HepG2 (cell line): ENCODE results near the gene BUB1. TPM values are rescaled to one million over a fixed set of nuclear protein-coding genes. Genes with fewer than 3 reads are reported as not detected.

Experiments
- ATAC-seq: fragments of 200-7000 bp; cut with Tn5 transposase; 3 replicates; pipeline ENCODE4 v1.9.1; 2020; ENCODE audit warnings: mild to moderate bottlenecking, moderate library complexity
- BruUV-seq: library from RNA; stranded (reverse); fragments of 400-500 nt; replicated peaks from 2 replicates; lab custom pipeline; 2021; lab: Mats Ljungman, UMichigan
- CTCF ChIA-PET: fragments of 300-600 bp; formaldehyde crosslinking; extraction: SDS; loops from one replicate; lab custom pipeline; 2021; ENCODE audit warnings: low total read pairs, inconsistent platforms, low intra/inter-chr PET ratio; lab: Yijun Ruan, JAX
- POLR2A ChIA-PET: fragments of 350-600 bp; sonication (Branson Sonifier 250); formaldehyde crosslinking; loops from one replicate; lab custom pipeline; 2020; ENCODE audit warnings: antibody characterized with exemption, inconsistent platforms; lab: Yijun Ruan, JAX
- DNase-seq: peaks from one replicate; pipeline ENCODE4 v3.0.0-alpha.2; 2015; ENCODE audit warnings: low spot score
- FAIRE-seq: peaks from 3 replicates; lab custom pipeline; 2011; peaks lifted over from hg19 to GRCh38; lab: Jason Lieb, UNC
- H2AFZ ChIP-seq: one replicate; pipeline ENCODE4 v1.6.1; 2011; ENCODE audit warnings: low read length, inconsistent platforms
- H3K27ac ChIP-seq: fragments of 300-600 bp; 3 replicates; pipeline ENCODE4 v1.8.0; 2011; ENCODE audit warnings: mixed run types, mild to moderate bottlenecking, mixed read lengths, low read length, inconsistent platforms; ENCODE audit not compliant: insufficient read depth; ENCODE audit errors: extremely low read length
- H3K27me3 ChIP-seq, 2 experiments: fragments of 200-600 bp in 1 of 2; 2 replicates in 1 of 2; 3 replicates in 1 of 2; pipeline versions ENCODE4 v1.6.0 to v1.8.0; 2011; ENCODE audit warnings: low read length in 2 of 2, mild to moderate bottlenecking in 2 of 2, moderate library complexity in 2 of 2, inconsistent platforms in 1 of 2; ENCODE audit not compliant: insufficient read depth in 2 of 2, control insufficient read depth in 1 of 2
- H3K36me3 ChIP-seq, 2 experiments: fragments of 200-600 bp in 1 of 2; replicated peaks in 1 of 2; 2 replicates in 1 of 2; 3 replicates in 1 of 2; pipeline versions ENCODE4 v1.5.1 to v1.8.0; 2011; ENCODE audit warnings: low read length in 2 of 2, inconsistent platforms in 1 of 2; ENCODE audit not compliant: insufficient read depth in 2 of 2, control insufficient read depth in 1 of 2
- H3K4me1 ChIP-seq: 2 replicates; pipeline ENCODE4 v1.5.1; 2012; ENCODE audit warnings: low read length, inconsistent platforms; ENCODE audit not compliant: insufficient read depth
- H3K4me2 ChIP-seq: 2 replicates; pipeline ENCODE4 v1.6.0; 2011; ENCODE audit warnings: low read depth, low read length, inconsistent platforms
- H3K4me3 ChIP-seq, 3 experiments: fragments of 200-600 bp in 1 of 3; sonication (generic), shearing (Covaris generic) in 1 of 3; replicated peaks in 1 of 3; 2 replicates each; pipeline ENCODE4 v1.5.1; 2011 to 2016; ENCODE audit warnings: low read length in 3 of 3, inconsistent platforms in 2 of 3, low read depth in 2 of 3, mild to moderate bottlenecking in 2 of 3, control low read depth in 1 of 3, mixed read lengths in 1 of 3; ENCODE audit not compliant: insufficient read depth in 1 of 3
- H3K79me2 ChIP-seq: one replicate; pipeline ENCODE4 v1.6.1; 2011; ENCODE audit warnings: low read length, inconsistent platforms; ENCODE audit not compliant: insufficient read depth
- H3K9ac ChIP-seq: 2 replicates; pipeline ENCODE4 v1.6.0; 2011; ENCODE audit warnings: mild to moderate bottlenecking, low read depth, low read length, inconsistent platforms; ENCODE audit not compliant: insufficient read depth
- H3K9me3 ChIP-seq: 2 replicates; pipeline ENCODE4 v1.5.1; 2012; ENCODE audit warnings: mild to moderate bottlenecking, low read length
- H4K20me1 ChIP-seq: 2 replicates; pipeline ENCODE4 v1.6.0; 2011; ENCODE audit warnings: inconsistent platforms, mild to moderate bottlenecking, low read length, moderate library complexity; ENCODE audit not compliant: insufficient read depth
- ATF7 ChIP-seq, 2 experiments: fragments of 450-650 bp in 1 of 2; sonication (generic) in 1 of 2; formaldehyde crosslinking in 1 of 2; IDR thresholded peaks; 2 replicates each; pipeline versions ENCODE4 v1.4.0 to v1.6.1; 2016 to 2020; ENCODE audit warnings: antibody characterized with exemption in 1 of 2, mild to moderate bottlenecking in 1 of 2, missing genetic modification reagents in 1 of 2
- ETV6 ChIP-seq: sonication (generic); formaldehyde crosslinking; conservative IDR thresholded peaks from 2 replicates; pipeline ENCODE4 v1.4.0; 2020; ENCODE audit warnings: missing genetic modification reagents
- FOXK2 ChIP-seq: fragments of 450-650 bp; IDR thresholded peaks from 2 replicates; pipeline ENCODE4 v1.6.1; 2016
- KDM3A ChIP-seq: IDR thresholded peaks from 2 replicates; pipeline ENCODE4 v1.6.1; 2018; ENCODE audit warnings: low read depth, missing compliant biosample characterization
- ZFY ChIP-seq: sonication (generic); formaldehyde crosslinking; IDR thresholded peaks from 2 replicates; pipeline ENCODE4 v1.4.0; 2020; ENCODE audit warnings: missing genetic modification reagents
- ZNF382 ChIP-seq: sonication (generic); formaldehyde crosslinking; IDR thresholded peaks from 2 replicates; pipeline ENCODE4 v1.5.0; 2020; ENCODE audit warnings: missing genetic modification reagents, mild to moderate bottlenecking, borderline replicate concordance
- ZSCAN12 ChIP-seq: sonication (generic); formaldehyde crosslinking; IDR thresholded peaks from 2 replicates; pipeline ENCODE4 v1.9.0; 2021; ENCODE audit warnings: mild to moderate bottlenecking, missing genetic modification reagents
- WGBS: methylation state at CpG from one replicate; pipeline ENCODE4 v1.1.6; 2017; ENCODE audit warnings: low lambda C conversion rate; 5-methylcytosine and 5-hydroxymethylcytosine counted together
- in situ Hi-C: cut with HindIII; loops from 2 replicates; pipeline ENCODE4 v1.10.0; 2017; ENCODE audit warnings: low pct_unique_long_range_greater_than_20kb; ENCODE audit not compliant: extremely low pct_ligation_motif_present
- intact Hi-C: fragments of 100-400 bp; cut with micrococcal nuclease; formaldehyde crosslinking; loops from one replicate; pipeline ENCODE4 v1.10.0; 2022; ENCODE audit not compliant: unreplicated experiment
- polyA plus RNA-seq, 8 experiments: library from polyadenylated mRNA; depleted of rRNA in 3 of 8; stranded (reverse) in 7 of 8; unstranded in 1 of 8; fragments of >200 nt; fragmentation: Illumina TruSeq in 4 of 8; extraction: Trizol in 4 of 8; gene quantifications; 2 replicates each; pipeline versions ENCODE4 v1.2.1 to v1.2.3, GENCODE V29; 2011 to 2016; ENCODE audit warnings: low read depth in 4 of 8, missing spikeins in 1 of 8, mixed read lengths in 1 of 8; ENCODE audit not compliant: insufficient read depth in 1 of 8
- total RNA-seq, 5 experiments: library from RNA; depleted of rRNA; stranded (reverse); fragments of >200 nt; fragmentation: Illumina TruSeq; extraction: Trizol; gene quantifications; 2 replicates each; pipeline ENCODE4 v1.2.3, GENCODE V29; 2016; ENCODE audit warnings: low read depth in 1 of 5
- TF ChIP-seq, protein P1 (sequence below): sonication (generic); formaldehyde crosslinking; IDR thresholded peaks from 2 replicates; pipeline ENCODE4 v1.4.0; 2020; ENCODE audit warnings: missing genetic modification reagents

BUB1 gene
- total and polyA plus RNA-seq, 2 of the 13 experiments (the other 11 are each of a cell fraction or from before 2014, with no cell fraction given): 27.8 to 52.6 TPM

GRCh38 chr2:110680709-110681108 is 2.8 kb upstream of the BUB1 start:
- DNase-seq (no peak), FAIRE-seq (no peak), ATAC-seq (no peak)
- CTCF ChIA-PET: no interaction called here
- peaks cover 0 to 30% of the 10 kb centered on the region in 2 experiments; a peak in 3 of 5 replicates for H3K27me3 ChIP-seq
- no peak for TF ChIP-seq ZNF382 (CRISPR knock-in tag)
- no peak for TF ChIP-seq ZSCAN12 (CRISPR knock-in tag)
- TF ChIP-seq KDM3A (CRISPR knock-in tag): no peak
- TF ChIP-seq ETV6: no peak
- TF ChIP-seq ZFY (CRISPR knock-in tag): no peak
- no peak for TF ChIP-seq FOXK2
- TF ChIP-seq, protein P1, sequence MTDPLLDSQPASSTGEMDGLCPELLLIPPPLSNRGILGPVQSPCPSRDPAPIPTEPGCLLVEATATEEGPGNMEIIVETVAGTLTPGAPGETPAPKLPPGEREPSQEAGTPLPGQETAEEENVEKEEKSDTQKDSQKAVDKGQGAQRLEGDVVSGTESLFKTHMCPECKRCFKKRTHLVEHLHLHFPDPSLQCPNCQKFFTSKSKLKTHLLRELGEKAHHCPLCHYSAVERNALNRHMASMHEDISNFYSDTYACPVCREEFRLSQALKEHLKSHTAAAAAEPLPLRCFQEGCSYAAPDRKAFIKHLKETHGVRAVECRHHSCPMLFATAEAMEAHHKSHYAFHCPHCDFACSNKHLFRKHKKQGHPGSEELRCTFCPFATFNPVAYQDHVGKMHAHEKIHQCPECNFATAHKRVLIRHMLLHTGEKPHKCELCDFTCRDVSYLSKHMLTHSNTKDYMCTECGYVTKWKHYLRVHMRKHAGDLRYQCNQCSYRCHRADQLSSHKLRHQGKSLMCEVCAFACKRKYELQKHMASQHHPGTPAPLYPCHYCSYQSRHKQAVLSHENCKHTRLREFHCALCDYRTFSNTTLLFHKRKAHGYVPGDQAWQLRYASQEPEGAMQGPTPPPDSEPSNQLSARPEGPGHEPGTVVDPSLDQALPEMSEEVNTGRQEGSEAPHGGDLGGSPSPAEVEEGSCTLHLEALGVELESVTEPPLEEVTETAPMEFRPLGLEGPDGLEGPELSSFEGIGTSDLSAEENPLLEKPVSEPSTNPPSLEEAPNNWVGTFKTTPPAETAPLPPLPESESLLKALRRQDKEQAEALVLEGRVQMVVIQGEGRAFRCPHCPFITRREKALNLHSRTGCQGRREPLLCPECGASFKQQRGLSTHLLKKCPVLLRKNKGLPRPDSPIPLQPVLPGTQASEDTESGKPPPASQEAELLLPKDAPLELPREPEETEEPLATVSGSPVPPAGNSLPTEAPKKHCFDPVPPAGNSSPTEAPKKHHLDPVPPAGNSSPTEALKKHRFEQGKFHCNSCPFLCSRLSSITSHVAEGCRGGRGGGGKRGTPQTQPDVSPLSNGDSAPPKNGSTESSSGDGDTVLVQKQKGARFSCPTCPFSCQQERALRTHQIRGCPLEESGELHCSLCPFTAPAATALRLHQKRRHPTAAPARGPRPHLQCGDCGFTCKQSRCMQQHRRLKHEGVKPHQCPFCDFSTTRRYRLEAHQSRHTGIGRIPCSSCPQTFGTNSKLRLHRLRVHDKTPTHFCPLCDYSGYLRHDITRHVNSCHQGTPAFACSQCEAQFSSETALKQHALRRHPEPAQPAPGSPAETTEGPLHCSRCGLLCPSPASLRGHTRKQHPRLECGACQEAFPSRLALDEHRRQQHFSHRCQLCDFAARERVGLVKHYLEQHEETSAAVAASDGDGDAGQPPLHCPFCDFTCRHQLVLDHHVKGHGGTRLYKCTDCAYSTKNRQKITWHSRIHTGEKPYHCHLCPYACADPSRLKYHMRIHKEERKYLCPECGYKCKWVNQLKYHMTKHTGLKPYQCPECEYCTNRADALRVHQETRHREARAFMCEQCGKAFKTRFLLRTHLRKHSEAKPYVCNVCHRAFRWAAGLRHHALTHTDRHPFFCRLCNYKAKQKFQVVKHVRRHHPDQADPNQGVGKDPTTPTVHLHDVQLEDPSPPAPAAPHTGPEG (CRISPR knock-in tag): no peak
- no peak for TF ChIP-seq ATF7 (IDR thresholded peaks at IDR 0.05)
- no peak for TF ChIP-seq ATF7 (CRISPR knock-in tag; IDR thresholded peaks at IDR 0.05)
- in situ Hi-C loops (no loop called here), intact Hi-C loops (no loop called here)
- BruUV-seq: no TSS peak
- H3K4me1 ChIP-seq: peaks cover 21% of the 10 kb centered on the region
- peaks cover 20% of the 10 kb centered on the region for H3K79me2 ChIP-seq
- no peak overlapping the region for H3K27ac ChIP-seq
- no peaks in the 10 kb centered on the region for H3K9me3 ChIP-seq
- no peak overlapping the region for H3K4me2 ChIP-seq
- WGBS: 70% methylated on average over 7 of the region's 7 CpGs
- no peak overlapping the region for H3K4me3 ChIP-seq
- no peaks in the 10 kb centered on the region for H3K36me3 ChIP-seq
- POLR2A ChIA-PET: no interaction called here
- peak overlapping the region; percentile 31 for H2AFZ ChIP-seq
- no peaks in the 10 kb centered on the region for H4K20me1 ChIP-seq
- H3K9ac ChIP-seq: no peak overlapping the region
